ENCODE data around the gene AUNIP. TPM values are rescaled to one million over a fixed set of nuclear protein-coding genes. Genes with fewer than 3 reads are reported as not detected.

AUNIP gene
- total RNA-seq, 1 experiment from 2014 or later, result 16.1 TPM

- TF ChIP-seq, protein P1, sequence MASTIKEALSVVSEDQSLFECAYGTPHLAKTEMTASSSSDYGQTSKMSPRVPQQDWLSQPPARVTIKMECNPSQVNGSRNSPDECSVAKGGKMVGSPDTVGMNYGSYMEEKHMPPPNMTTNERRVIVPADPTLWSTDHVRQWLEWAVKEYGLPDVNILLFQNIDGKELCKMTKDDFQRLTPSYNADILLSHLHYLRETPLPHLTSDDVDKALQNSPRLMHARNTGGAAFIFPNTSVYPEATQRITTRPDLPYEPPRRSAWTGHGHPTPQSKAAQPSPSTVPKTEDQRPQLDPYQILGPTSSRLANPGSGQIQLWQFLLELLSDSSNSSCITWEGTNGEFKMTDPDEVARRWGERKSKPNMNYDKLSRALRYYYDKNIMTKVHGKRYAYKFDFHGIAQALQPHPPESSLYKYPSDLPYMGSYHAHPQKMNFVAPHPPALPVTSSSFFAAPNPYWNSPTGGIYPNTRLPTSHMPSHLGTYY (CRISPR knock-in tag; IDR thresholded peaks at IDR 0.05), result no peak
- no peak for TF ChIP-seq GRHL2 (CRISPR knock-in tag; IDR thresholded peaks at IDR 0.05; ENCODE audit: insufficient replicate concordance, severe bottlenecking)
- TF ChIP-seq MYBL2 (CRISPR knock-in tag; IDR thresholded peaks at IDR 0.05), result no peak; the same call in 1 of the 2 replicates
- no peak for TF ChIP-seq ZNF512 (CRISPR knock-in tag; IDR thresholded peaks at IDR 0.05; ENCODE audit: borderline replicate concordance)
- no peak for TF ChIP-seq ZNF396 (CRISPR knock-in tag; IDR thresholded peaks at IDR 0.05; ENCODE audit: borderline replicate concordance)
- TF ChIP-seq ETV6 (CRISPR knock-in tag; IDR thresholded peaks at IDR 0.05), result no peak
- TF ChIP-seq TEAD1 (CRISPR knock-in tag; IDR thresholded peaks at IDR 0.05), result peak; percentile 54
- no peak for TF ChIP-seq RORB (CRISPR knock-in tag; IDR thresholded peaks at IDR 0.05)
- TF ChIP-seq, protein P2, sequence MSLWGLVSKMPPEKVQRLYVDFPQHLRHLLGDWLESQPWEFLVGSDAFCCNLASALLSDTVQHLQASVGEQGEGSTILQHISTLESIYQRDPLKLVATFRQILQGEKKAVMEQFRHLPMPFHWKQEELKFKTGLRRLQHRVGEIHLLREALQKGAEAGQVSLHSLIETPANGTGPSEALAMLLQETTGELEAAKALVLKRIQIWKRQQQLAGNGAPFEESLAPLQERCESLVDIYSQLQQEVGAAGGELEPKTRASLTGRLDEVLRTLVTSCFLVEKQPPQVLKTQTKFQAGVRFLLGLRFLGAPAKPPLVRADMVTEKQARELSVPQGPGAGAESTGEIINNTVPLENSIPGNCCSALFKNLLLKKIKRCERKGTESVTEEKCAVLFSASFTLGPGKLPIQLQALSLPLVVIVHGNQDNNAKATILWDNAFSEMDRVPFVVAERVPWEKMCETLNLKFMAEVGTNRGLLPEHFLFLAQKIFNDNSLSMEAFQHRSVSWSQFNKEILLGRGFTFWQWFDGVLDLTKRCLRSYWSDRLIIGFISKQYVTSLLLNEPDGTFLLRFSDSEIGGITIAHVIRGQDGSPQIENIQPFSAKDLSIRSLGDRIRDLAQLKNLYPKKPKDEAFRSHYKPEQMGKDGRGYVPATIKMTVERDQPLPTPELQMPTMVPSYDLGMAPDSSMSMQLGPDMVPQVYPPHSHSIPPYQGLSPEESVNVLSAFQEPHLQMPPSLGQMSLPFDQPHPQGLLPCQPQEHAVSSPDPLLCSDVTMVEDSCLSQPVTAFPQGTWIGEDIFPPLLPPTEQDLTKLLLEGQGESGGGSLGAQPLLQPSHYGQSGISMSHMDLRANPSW (CRISPR knock-in tag; conservative IDR thresholded peaks at IDR 0.05; ENCODE audit: low read depth), result no peak
- peak; percentile 51; the same call in 1 of the 2 replicates for TF ChIP-seq TP53 (CRISPR knock-in tag; IDR thresholded peaks at IDR 0.05)
- no peak for TF ChIP-seq ZNF219 (CRISPR knock-in tag; IDR thresholded peaks at IDR 0.05; ENCODE audit: borderline replicate concordance)
- TF ChIP-seq, protein P3, sequence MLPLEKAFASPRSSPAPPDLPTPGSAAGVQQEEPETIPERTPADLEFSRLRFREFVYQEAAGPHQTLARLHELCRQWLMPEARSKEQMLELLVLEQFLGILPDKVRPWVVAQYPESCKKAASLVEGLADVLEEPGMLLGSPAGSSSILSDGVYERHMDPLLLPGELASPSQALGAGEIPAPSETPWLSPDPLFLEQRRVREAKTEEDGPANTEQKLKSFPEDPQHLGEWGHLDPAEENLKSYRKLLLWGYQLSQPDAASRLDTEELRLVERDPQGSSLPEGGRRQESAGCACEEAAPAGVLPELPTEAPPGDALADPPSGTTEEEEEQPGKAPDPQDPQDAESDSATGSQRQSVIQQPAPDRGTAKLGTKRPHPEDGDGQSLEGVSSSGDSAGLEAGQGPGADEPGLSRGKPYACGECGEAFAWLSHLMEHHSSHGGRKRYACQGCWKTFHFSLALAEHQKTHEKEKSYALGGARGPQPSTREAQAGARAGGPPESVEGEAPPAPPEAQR (CRISPR knock-in tag; IDR thresholded peaks at IDR 0.05), result no peak
- TF ChIP-seq ATF1 (CRISPR knock-in tag; IDR thresholded peaks at IDR 0.05), result no peak
- TF ChIP-seq ELF4 (CRISPR knock-in tag; IDR thresholded peaks at IDR 0.05; ENCODE audit: low read depth), result peak; percentile 83; the same call in 1 of the 2 replicates
- TF ChIP-seq, protein P4, sequence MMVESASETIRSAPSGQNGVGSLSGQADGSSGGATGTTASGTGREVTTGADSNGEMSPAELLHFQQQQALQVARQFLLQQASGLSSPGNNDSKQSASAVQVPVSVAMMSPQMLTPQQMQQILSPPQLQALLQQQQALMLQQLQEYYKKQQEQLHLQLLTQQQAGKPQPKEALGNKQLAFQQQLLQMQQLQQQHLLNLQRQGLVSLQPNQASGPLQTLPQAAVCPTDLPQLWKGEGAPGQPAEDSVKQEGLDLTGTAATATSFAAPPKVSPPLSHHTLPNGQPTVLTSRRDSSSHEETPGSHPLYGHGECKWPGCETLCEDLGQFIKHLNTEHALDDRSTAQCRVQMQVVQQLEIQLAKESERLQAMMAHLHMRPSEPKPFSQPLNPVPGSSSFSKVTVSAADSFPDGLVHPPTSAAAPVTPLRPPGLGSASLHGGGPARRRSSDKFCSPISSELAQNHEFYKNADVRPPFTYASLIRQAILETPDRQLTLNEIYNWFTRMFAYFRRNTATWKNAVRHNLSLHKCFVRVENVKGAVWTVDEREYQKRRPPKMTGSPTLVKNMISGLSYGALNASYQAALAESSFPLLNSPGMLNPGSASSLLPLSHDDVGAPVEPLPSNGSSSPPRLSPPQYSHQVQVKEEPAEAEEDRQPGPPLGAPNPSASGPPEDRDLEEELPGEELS (CRISPR knock-in tag; IDR thresholded peaks at IDR 0.05), result 0 out of 2 replicates have a peak, but pooled peaks have one; percentile 43
- TF ChIP-seq MXD4 (CRISPR knock-in tag; IDR thresholded peaks at IDR 0.05; ENCODE audit: borderline replicate concordance), result no peak
- TF ChIP-seq, protein P5, sequence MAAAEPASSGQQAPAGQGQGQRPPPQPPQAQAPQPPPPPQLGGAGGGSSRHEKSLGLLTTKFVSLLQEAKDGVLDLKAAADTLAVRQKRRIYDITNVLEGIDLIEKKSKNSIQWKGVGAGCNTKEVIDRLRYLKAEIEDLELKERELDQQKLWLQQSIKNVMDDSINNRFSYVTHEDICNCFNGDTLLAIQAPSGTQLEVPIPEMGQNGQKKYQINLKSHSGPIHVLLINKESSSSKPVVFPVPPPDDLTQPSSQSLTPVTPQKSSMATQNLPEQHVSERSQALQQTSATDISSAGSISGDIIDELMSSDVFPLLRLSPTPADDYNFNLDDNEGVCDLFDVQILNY (CRISPR knock-in tag; IDR thresholded peaks at IDR 0.05), result no peak
- no peak for TF ChIP-seq SMAD4 (CRISPR knock-in tag; IDR thresholded peaks at IDR 0.05)
- no peak; the same call in 1 of the 2 replicates for TF ChIP-seq CREB1 (CRISPR knock-in tag; IDR thresholded peaks at IDR 0.05)
- TF ChIP-seq, protein P6, sequence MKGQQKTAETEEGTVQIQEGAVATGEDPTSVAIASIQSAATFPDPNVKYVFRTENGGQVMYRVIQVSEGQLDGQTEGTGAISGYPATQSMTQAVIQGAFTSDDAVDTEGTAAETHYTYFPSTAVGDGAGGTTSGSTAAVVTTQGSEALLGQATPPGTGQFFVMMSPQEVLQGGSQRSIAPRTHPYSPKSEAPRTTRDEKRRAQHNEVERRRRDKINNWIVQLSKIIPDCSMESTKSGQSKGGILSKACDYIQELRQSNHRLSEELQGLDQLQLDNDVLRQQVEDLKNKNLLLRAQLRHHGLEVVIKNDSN (CRISPR knock-in tag; IDR thresholded peaks at IDR 0.05), result peak; percentile 43; the same call in 1 of the 2 replicates
- no peak for TF ChIP-seq EMX1 (CRISPR knock-in tag; IDR thresholded peaks at IDR 0.05)
- TF ChIP-seq NR2C2 (CRISPR knock-in tag; IDR thresholded peaks at IDR 0.05), result no peak
- TF ChIP-seq TCF7 (CRISPR knock-in tag; IDR thresholded peaks at IDR 0.05; ENCODE audit: low read depth), result no peak
- no peak for TF ChIP-seq FOXP1 (CRISPR knock-in tag; IDR thresholded peaks at IDR 0.05; ENCODE audit: borderline replicate concordance)
- TF ChIP-seq E2F4 (CRISPR knock-in tag; IDR thresholded peaks at IDR 0.05; ENCODE audit: borderline replicate concordance, low read depth), result peak; percentile 67
These were observed 16.0 kb upstream of the AUNIP start, which contains the start of gene PAQR7 (continued) for GRCh38 chr1:25875154-25875855.

All from WTC11 (cell line).